HEK293 (cell line): ENCODE data around the gene L3MBTL4.

Source experiments
- CTCF ChIA-PET: fragments of 350-600 bp; formaldehyde crosslinking; extraction: SDS; loops from one replicate; lab custom pipeline; 2021; ENCODE audit warnings: antibody characterized with exemption; lab: Yijun Ruan, JAX
- POLR2A ChIA-PET: fragments of 300-600 bp; formaldehyde crosslinking; extraction: SDS; loops from one replicate; lab custom pipeline; 2020; ENCODE audit warnings: antibody characterized with exemption, inconsistent platforms; lab: Yijun Ruan, JAX
- H3K27ac ChIP-seq: fragments of 200-500 bp; sonication (Bioruptor generic); 2 replicates; pipeline ENCODE4 v1.5.1; 2014; ENCODE audit warnings: low read depth, low read length, control low read depth, inconsistent platforms; ENCODE audit errors: extremely low read depth
- H3K36me3 ChIP-seq, 2 experiments: fragments of 200-500 bp in 1 of 2; sonication (Bioruptor generic) in 1 of 2; 1 replicate in 1 of 2; 2 replicates in 1 of 2; pipeline ENCODE4 v1.5.1; 2014 to 2017; ENCODE audit warnings: inconsistent platforms in 2 of 2, low read length in 2 of 2; ENCODE audit not compliant: control insufficient read depth in 2 of 2, insufficient read depth in 1 of 2
- H3K4me1 ChIP-seq: fragments of 200-500 bp; sonication (Bioruptor generic); 2 replicates; pipeline ENCODE4 v1.5.1; 2014; ENCODE audit warnings: mild to moderate bottlenecking, low read length, inconsistent platforms; ENCODE audit not compliant: control insufficient read depth, insufficient read depth
- H3K4me3 ChIP-seq: 2 replicates; pipeline ENCODE4 v1.5.1; 2011; ENCODE audit warnings: low read depth, mild to moderate bottlenecking, control low read depth, low read length, moderate library complexity
- H3K9me3 ChIP-seq: fragments of 200-500 bp; sonication (Bioruptor generic); 2 replicates; pipeline ENCODE4 v1.5.1; 2014; ENCODE audit warnings: low read depth, low read length, inconsistent platforms; ENCODE audit not compliant: control insufficient read depth, insufficient read depth
- BCL11A ChIP-seq: fragments of 450-650 bp; formaldehyde crosslinking; IDR thresholded peaks from 2 replicates; pipeline ENCODE4 v1.5.1; 2016; ENCODE audit warnings: low read depth, missing biosample characterization, missing genetic modification characterization
- BCL11B ChIP-seq: fragments of 450-650 bp; formaldehyde crosslinking; IDR thresholded peaks from 2 replicates; pipeline ENCODE4 v1.5.1; 2016; ENCODE audit warnings: low read depth, missing biosample characterization, missing genetic modification characterization
- HIC1 ChIP-seq: fragments of 450-650 bp; formaldehyde crosslinking; IDR thresholded peaks from 2 replicates; pipeline ENCODE4 v1.5.1; 2016; ENCODE audit warnings: missing biosample characterization, missing genetic modification characterization
- KLF9 ChIP-seq: fragments of 450-650 bp; formaldehyde crosslinking; IDR thresholded peaks from 2 replicates; pipeline ENCODE4 v1.5.1; 2016; ENCODE audit warnings: missing biosample characterization, missing genetic modification characterization, low read depth
- OSR2 ChIP-seq: fragments of 450-650 bp; formaldehyde crosslinking; IDR thresholded peaks from 2 replicates; pipeline ENCODE4 v1.5.1; 2016; ENCODE audit warnings: missing biosample characterization, missing genetic modification characterization
- REPIN1 ChIP-seq: fragments of 450-650 bp; formaldehyde crosslinking; IDR thresholded peaks from 2 replicates; pipeline ENCODE4 v1.5.1; 2017; ENCODE audit warnings: missing biosample characterization, missing genetic modification characterization, low read depth
- TSHZ1 ChIP-seq: fragments of 450-650 bp; formaldehyde crosslinking; IDR thresholded peaks from 2 replicates; pipeline ENCODE4 v1.5.1; 2016; ENCODE audit warnings: missing biosample characterization, missing genetic modification characterization, borderline replicate concordance
- ZBTB1 ChIP-seq: fragments of 450-650 bp; formaldehyde crosslinking; IDR thresholded peaks from 2 replicates; pipeline ENCODE4 v1.5.1; 2016; ENCODE audit warnings: missing biosample characterization, missing genetic modification characterization
- ZBTB26 ChIP-seq: fragments of 450-650 bp; formaldehyde crosslinking; optimal IDR thresholded peaks from 2 replicates; pipeline ENCODE3; 2016; ENCODE audit warnings: missing biosample characterization, mild to moderate bottlenecking, missing genetic modification characterization
- ZBTB8A ChIP-seq: fragments of 450-650 bp; formaldehyde crosslinking; IDR thresholded peaks from 2 replicates; pipeline ENCODE4 v1.5.1; 2016; ENCODE audit warnings: missing biosample characterization, missing genetic modification characterization
- ZNF138 ChIP-seq: fragments of 450-650 bp; formaldehyde crosslinking; IDR thresholded peaks from 2 replicates; pipeline ENCODE4 v1.5.1; 2016; ENCODE audit warnings: missing biosample characterization, missing genetic modification characterization, borderline replicate concordance
- ZNF239 ChIP-seq: fragments of 450-650 bp; formaldehyde crosslinking; IDR thresholded peaks from 2 replicates; pipeline ENCODE4 v1.5.1; 2016; ENCODE audit warnings: missing biosample characterization, missing genetic modification characterization
- ZNF514 ChIP-seq: fragments of 450-650 bp; formaldehyde crosslinking; IDR thresholded peaks from 2 replicates; pipeline ENCODE4 v1.5.1; 2016; ENCODE audit warnings: missing biosample characterization, missing genetic modification characterization
- ZNF518A ChIP-seq: fragments of 450-650 bp; formaldehyde crosslinking; conservative IDR thresholded peaks from 2 replicates; pipeline ENCODE4 v1.5.1; 2016; ENCODE audit warnings: low read depth, missing biosample characterization, missing genetic modification characterization
- ZNF529 ChIP-seq: fragments of 450-650 bp; formaldehyde crosslinking; IDR thresholded peaks from 2 replicates; pipeline ENCODE4 v1.5.1; 2017; ENCODE audit warnings: missing genetic modification characterization, missing biosample characterization; ENCODE audit not compliant: insufficient replicate concordance
- ZNF555 ChIP-seq: fragments of 450-650 bp; formaldehyde crosslinking; conservative IDR thresholded peaks from 2 replicates; pipeline ENCODE4 v1.5.1; 2017; ENCODE audit warnings: missing biosample characterization, mild to moderate bottlenecking, missing genetic modification characterization, inconsistent platforms
- ZNF571 ChIP-seq: fragments of 450-650 bp; formaldehyde crosslinking; IDR thresholded peaks from 2 replicates; pipeline ENCODE4 v1.5.0; 2017; ENCODE audit warnings: missing biosample characterization, missing genetic modification characterization
- ZNF623 ChIP-seq: fragments of 450-650 bp; formaldehyde crosslinking; IDR thresholded peaks from 2 replicates; pipeline ENCODE4 v1.5.1; 2016; ENCODE audit warnings: missing biosample characterization, missing genetic modification characterization
- ZNF707 ChIP-seq: fragments of 450-650 bp; formaldehyde crosslinking; IDR thresholded peaks from 2 replicates; pipeline ENCODE4 v1.5.1; 2016; ENCODE audit warnings: missing biosample characterization, missing genetic modification characterization
- ZNF768 ChIP-seq: fragments of 450-650 bp; formaldehyde crosslinking; IDR thresholded peaks from 2 replicates; pipeline ENCODE4 v1.5.1; 2018; ENCODE audit warnings: missing biosample characterization, mild to moderate bottlenecking, missing genetic modification characterization
- ZNF776 ChIP-seq: fragments of 450-650 bp; formaldehyde crosslinking; IDR thresholded peaks from 2 replicates; pipeline ENCODE4 v1.5.0; 2017; ENCODE audit warnings: missing biosample characterization, missing genetic modification characterization, borderline replicate concordance
- ZNF785 ChIP-seq: fragments of 450-650 bp; formaldehyde crosslinking; IDR thresholded peaks from 2 replicates; pipeline ENCODE4 v1.5.1; 2016; ENCODE audit warnings: missing biosample characterization, missing genetic modification characterization

L3MBTL4 gene

GRCh38 chr18:5975111-5976002 is 439.4 kb downstream of the L3MBTL4 start:
- ChIA-PET CTCF (interaction anchor here (0.6 to 1.4 kb wide), 8 partner anchors 10 to 910 kb away, joined by 3 to 5 read pairs (median 3); no protein-coding TSS in a partner anchor), POLR2A (no interaction called here)
- Histone ChIP-seq H3K9me3 (no peaks in the 10 kb centered on the region), H3K4me1 (no peaks in the 10 kb centered on the region), H3K27ac (no peak overlapping the region), H3K4me3 (no peak overlapping the region), H3K36me3 (no peaks in the 10 kb centered on the region)
- TF ChIP-seq TSHZ1 (tag by site-specific recombination) (no peak), ZBTB26 (no peak), ZNF138 (tag by site-specific recombination) (no peak), BCL11B (tag by site-specific recombination) (no peak), ZNF785 (tag by site-specific recombination) (no peak), KLF9 (tag by site-specific recombination) (no peak), ZNF776 (tag by site-specific recombination) (no peak), ZBTB8A (tag by site-specific recombination) (no peak)

GRCh38 chr18:5974696-5975095 is 440.0 kb downstream of the L3MBTL4 start:
- Histone ChIP-seq H3K4me3 (no peak overlapping the region), H3K4me1 (no peaks in the 10 kb centered on the region), H3K36me3 (no peaks in the 10 kb centered on the region), H3K9me3 (no peaks in the 10 kb centered on the region), H3K27ac (no peak overlapping the region)
- ChIA-PET CTCF (interaction anchor here (0.6 to 1.4 kb wide), 8 partner anchors 11 to 911 kb away, joined by 3 to 5 read pairs (median 3); no protein-coding TSS in a partner anchor), POLR2A (no interaction called here)
- TF ChIP-seq ZBTB8A (tag by site-specific recombination) (no peak), ZNF571 (tag by site-specific recombination) (no peak), ZNF514 (tag by site-specific recombination) (no peak), HIC1 (tag by site-specific recombination) (no peak), ZBTB1 (tag by site-specific recombination) (no peak), ZNF707 (tag by site-specific recombination) (no peak), ZNF555 (tag by site-specific recombination) (no peak), BCL11A (tag by site-specific recombination) (no peak), ZNF518A (tag by site-specific recombination) (no peak), ZNF768 (tag by site-specific recombination) (no peak), ZNF529 (tag by site-specific recombination) (no peak), ZNF239 (tag by site-specific recombination) (no peak), ZNF623 (tag by site-specific recombination) (no peak), OSR2 (tag by site-specific recombination) (no peak), ZNF785 (tag by site-specific recombination) (no peak), REPIN1 (no peak)
